Vagina (tissue), 2 donors: ENCODE data around the gene ANKS1B.

Experiments used
- CTCF ChIP-seq, 3 experiments: fragments of 450-650 bp in 2 of 3; fragments of 200-600 bp in 1 of 3; sonication (generic) in 1 of 3; IDR thresholded peaks; one replicate each; pipeline ENCODE4 v1.5.1; 2017 to 2019; ENCODE audit warnings: antibody characterized with exemption in 3 of 3, mild to moderate bottlenecking in 2 of 3, moderate library complexity in 2 of 3
- POLR2A ChIP-seq, 2 donors: fragments of 450-650 bp; IDR thresholded peaks; one replicate each; pipeline ENCODE4 v1.6.1; 2017; ENCODE audit warnings: antibody characterized with exemption in 2 of 2, mild to moderate bottlenecking in 2 of 2, moderate library complexity in 2 of 2

GRCh38 chr12:99852666-99853065 is 132.1 kb downstream of the ANKS1B start:
- TF ChIP-seq CTCF (IDR thresholded peaks at IDR 0.05) (no peak), POLR2A (IDR thresholded peaks at IDR 0.05) (no peak)
